ENCODE measurements around the gene KLHL1.

KLHL1 gene

DNA sequence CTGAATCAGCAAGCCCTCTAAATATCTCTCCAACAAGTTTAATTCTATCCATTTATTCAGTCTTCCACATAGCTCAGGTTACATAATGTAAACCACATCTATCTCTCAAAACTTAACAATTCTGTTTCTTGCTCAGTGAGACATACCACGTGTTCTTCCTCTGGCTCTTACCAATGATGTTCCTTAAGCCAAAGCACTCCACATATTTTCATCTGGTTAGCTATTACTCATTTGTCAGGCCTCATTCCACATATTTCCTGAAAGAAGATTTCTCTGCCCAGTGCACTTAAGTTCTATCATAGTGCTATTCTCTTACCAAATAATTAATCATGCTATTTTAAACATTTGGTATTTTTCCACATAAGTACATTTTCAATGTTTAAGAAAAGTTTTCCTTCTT lies 403.9 kb downstream of the KLHL1 start:
- no peak for TF ChIP-seq RAD21 (IDR thresholded peaks at IDR 0.05; ENCODE audit: low read depth)
- TF ChIP-seq TCF12 (IDR thresholded peaks at IDR 0.05; ENCODE audit: low read depth): no peak
- TF ChIP-seq MAX (IDR thresholded peaks at IDR 0.05): no peak
- TF ChIP-seq TAF1 (IDR thresholded peaks at IDR 0.05; ENCODE audit: low read depth): no peak
- no peak for TF ChIP-seq TEAD4 (IDR thresholded peaks at IDR 0.05)
- no peak for TF ChIP-seq USF1 (IDR thresholded peaks at IDR 0.05)
- TF ChIP-seq CEBPB (IDR thresholded peaks at IDR 0.05): no peak
- no peak for TF ChIP-seq NFIC (IDR thresholded peaks at IDR 0.05)
- no peak for TF ChIP-seq YY1 (IDR thresholded peaks at IDR 0.05; ENCODE audit: low read depth)
- no peak for TF ChIP-seq EP300 (IDR thresholded peaks at IDR 0.05; ENCODE audit: borderline replicate concordance)
- TF ChIP-seq ZBTB7A (IDR thresholded peaks at IDR 0.05; ENCODE audit: low read depth): no peak

DNA sequence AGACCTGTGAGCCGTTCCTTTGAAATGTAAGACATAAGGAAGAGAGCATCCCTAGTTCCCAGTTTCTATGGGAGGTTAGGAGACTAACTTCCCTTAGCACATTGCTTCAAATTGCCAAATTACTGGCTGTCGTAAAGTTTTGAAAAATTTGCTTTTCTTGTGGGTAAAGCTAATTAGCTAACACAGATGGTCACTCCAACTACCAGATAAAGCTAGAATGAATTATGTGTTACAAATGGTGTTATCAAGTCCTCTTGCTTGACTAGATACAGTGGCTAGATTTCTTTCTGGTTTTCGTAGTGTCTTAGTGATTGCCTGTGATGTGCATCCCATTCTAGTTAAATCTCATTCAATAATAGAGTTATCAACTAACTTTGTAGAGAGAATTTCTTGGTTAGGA lies 417.3 kb downstream of the KLHL1 start:
- TF ChIP-seq ZBTB7A (IDR thresholded peaks at IDR 0.05; ENCODE audit: low read depth): no peak
- TF ChIP-seq CREB1 (IDR thresholded peaks at IDR 0.05; ENCODE audit: low read depth): no peak

DNA sequence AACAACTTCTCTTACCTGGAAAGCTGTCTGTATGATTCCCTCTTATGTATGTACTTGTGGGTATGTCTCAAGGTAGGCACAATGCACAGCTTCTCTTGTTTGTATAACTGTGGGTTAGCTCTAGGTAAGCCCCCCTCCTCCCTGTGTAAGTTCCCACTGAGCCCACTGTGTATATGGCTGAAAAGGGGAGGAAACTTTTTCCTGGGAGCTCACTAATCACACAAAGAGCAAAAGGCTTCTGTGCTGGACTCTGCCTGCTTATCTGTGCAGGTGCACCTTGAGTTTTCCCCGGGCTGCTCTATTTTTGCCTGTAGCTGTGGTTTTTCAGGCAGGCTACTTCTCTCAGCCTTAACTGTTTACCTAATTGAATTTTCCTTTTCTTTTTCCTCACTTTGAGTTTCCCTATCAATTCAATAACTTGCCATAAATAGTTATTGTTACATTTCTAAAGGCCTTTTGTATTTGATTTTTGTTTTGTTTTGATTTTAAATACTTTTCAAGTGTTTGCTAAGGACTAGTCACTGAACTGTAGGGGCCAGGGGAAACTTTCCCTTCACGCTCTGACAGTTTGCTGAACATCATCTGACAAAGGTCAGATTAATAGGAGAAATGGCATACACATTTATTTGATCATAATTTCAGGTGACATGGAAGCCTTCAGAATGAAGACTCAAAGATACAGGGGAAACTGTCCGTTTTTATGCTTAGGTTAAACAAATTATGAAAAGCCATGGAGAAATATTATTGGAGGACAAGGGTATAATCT lies 424.1 kb downstream of the KLHL1 start:
- TF ChIP-seq, protein P1, sequence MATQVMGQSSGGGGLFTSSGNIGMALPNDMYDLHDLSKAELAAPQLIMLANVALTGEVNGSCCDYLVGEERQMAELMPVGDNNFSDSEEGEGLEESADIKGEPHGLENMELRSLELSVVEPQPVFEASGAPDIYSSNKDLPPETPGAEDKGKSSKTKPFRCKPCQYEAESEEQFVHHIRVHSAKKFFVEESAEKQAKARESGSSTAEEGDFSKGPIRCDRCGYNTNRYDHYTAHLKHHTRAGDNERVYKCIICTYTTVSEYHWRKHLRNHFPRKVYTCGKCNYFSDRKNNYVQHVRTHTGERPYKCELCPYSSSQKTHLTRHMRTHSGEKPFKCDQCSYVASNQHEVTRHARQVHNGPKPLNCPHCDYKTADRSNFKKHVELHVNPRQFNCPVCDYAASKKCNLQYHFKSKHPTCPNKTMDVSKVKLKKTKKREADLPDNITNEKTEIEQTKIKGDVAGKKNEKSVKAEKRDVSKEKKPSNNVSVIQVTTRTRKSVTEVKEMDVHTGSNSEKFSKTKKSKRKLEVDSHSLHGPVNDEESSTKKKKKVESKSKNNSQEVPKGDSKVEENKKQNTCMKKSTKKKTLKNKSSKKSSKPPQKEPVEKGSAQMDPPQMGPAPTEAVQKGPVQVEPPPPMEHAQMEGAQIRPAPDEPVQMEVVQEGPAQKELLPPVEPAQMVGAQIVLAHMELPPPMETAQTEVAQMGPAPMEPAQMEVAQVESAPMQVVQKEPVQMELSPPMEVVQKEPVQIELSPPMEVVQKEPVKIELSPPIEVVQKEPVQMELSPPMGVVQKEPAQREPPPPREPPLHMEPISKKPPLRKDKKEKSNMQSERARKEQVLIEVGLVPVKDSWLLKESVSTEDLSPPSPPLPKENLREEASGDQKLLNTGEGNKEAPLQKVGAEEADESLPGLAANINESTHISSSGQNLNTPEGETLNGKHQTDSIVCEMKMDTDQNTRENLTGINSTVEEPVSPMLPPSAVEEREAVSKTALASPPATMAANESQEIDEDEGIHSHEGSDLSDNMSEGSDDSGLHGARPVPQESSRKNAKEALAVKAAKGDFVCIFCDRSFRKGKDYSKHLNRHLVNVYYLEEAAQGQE (IDR thresholded peaks at IDR 0.05; ENCODE audit: low read depth): no peak
- TF ChIP-seq YY1 (IDR thresholded peaks at IDR 0.05; ENCODE audit: low read depth) (no peak), ZBTB7A (IDR thresholded peaks at IDR 0.05; ENCODE audit: low read depth) (no peak), CREB1 (IDR thresholded peaks at IDR 0.05; ENCODE audit: low read depth) (no peak), EP300 (IDR thresholded peaks at IDR 0.05; ENCODE audit: borderline replicate concordance) (no peak), USF1 (IDR thresholded peaks at IDR 0.05) (no peak), CEBPB (IDR thresholded peaks at IDR 0.05) (no peak), TCF12 (IDR thresholded peaks at IDR 0.05; ENCODE audit: low read depth) (no peak), FOXM1 (IDR thresholded peaks at IDR 0.05; ENCODE audit: borderline replicate concordance, low read depth) (no peak), NFIC (IDR thresholded peaks at IDR 0.05) (no peak), MAX (IDR thresholded peaks at IDR 0.05) (no peak), EGR1 (IDR thresholded peaks at IDR 0.05) (no peak), TAF1 (IDR thresholded peaks at IDR 0.05; ENCODE audit: low read depth) (no peak), TEAD4 (IDR thresholded peaks at IDR 0.05) (no peak), RAD21 (IDR thresholded peaks at IDR 0.05; ENCODE audit: low read depth) (no peak)

DNA sequence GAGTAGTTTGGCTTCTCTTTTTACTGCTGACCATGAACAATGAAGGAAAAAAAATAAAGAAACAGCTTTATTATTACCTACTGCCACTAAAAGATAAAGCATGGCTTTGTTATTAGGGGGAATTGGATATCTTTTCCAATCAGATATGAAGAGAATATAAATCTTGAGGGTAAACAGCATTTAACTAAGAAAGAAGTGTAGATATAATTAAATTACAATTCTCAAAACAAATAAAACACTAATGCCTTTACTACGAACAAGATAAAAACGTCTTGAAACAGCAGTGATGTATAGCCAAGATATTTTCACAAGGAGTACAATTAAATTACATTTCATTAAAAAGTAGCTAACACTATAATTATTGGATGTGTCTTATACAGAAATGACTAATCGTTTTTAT lies 426.5 kb downstream of the KLHL1 start:
- no peak for TF ChIP-seq MAX (IDR thresholded peaks at IDR 0.05)
- TF ChIP-seq, protein P1 (IDR thresholded peaks at IDR 0.05; ENCODE audit: low read depth): no peak
- no peak for TF ChIP-seq TEAD4 (IDR thresholded peaks at IDR 0.05)
- no peak for TF ChIP-seq FOXM1 (IDR thresholded peaks at IDR 0.05; ENCODE audit: borderline replicate concordance, low read depth)
- no peak for TF ChIP-seq EGR1 (IDR thresholded peaks at IDR 0.05)
- TF ChIP-seq TAF1 (IDR thresholded peaks at IDR 0.05; ENCODE audit: low read depth): no peak
- no peak for TF ChIP-seq CEBPB (IDR thresholded peaks at IDR 0.05)
- TF ChIP-seq YY1 (IDR thresholded peaks at IDR 0.05; ENCODE audit: low read depth): no peak
- no peak for TF ChIP-seq TCF12 (IDR thresholded peaks at IDR 0.05; ENCODE audit: low read depth)
- TF ChIP-seq ZBTB7A (IDR thresholded peaks at IDR 0.05; ENCODE audit: low read depth): no peak
- no peak for TF ChIP-seq EP300 (IDR thresholded peaks at IDR 0.05; ENCODE audit: borderline replicate concordance)
- TF ChIP-seq NFIC (IDR thresholded peaks at IDR 0.05): no peak
- no peak for TF ChIP-seq USF1 (IDR thresholded peaks at IDR 0.05)
- no peak for TF ChIP-seq RAD21 (IDR thresholded peaks at IDR 0.05; ENCODE audit: low read depth)
- no peak for TF ChIP-seq CREB1 (IDR thresholded peaks at IDR 0.05; ENCODE audit: low read depth)

- TF ChIP-seq NFIC (IDR thresholded peaks at IDR 0.05): no peak
- TF ChIP-seq YY1 (IDR thresholded peaks at IDR 0.05; ENCODE audit: low read depth): no peak
- no peak for TF ChIP-seq EP300 (IDR thresholded peaks at IDR 0.05; ENCODE audit: borderline replicate concordance)
- TF ChIP-seq EGR1 (IDR thresholded peaks at IDR 0.05): no peak
- TF ChIP-seq FOXM1 (IDR thresholded peaks at IDR 0.05; ENCODE audit: borderline replicate concordance, low read depth): no peak
- TF ChIP-seq USF1 (IDR thresholded peaks at IDR 0.05): no peak
- no peak for TF ChIP-seq TAF1 (IDR thresholded peaks at IDR 0.05; ENCODE audit: low read depth)
- TF ChIP-seq CREB1 (IDR thresholded peaks at IDR 0.05; ENCODE audit: low read depth): no peak
- TF ChIP-seq TEAD4 (IDR thresholded peaks at IDR 0.05): no peak
- TF ChIP-seq, protein P1 (IDR thresholded peaks at IDR 0.05; ENCODE audit: low read depth): no peak
Observed at GRCh38 chr13:69677343-69677742, 430.9 kb downstream of the KLHL1 start.

Data from Ishikawa (cell line).